GM18951 (cell line): ENCODE measurements around the gene LRRC4C.

Source experiments
- POLR2A ChIP-seq: IDR thresholded peaks from 4 replicates; pipeline ENCODE4 v1.6.1; 2011; ENCODE audit warnings: mild to moderate bottlenecking; ENCODE audit not compliant: insufficient read length, insufficient read depth; ENCODE audit errors: extremely low read depth
- in situ Hi-C: fragments of 300-500 bp; cut with MboI; formaldehyde crosslinking; loops from one replicate; pipeline ENCODE4 v1.12.0; 2022; ENCODE audit warnings: low sequenced_read_pairs, mixed read lengths, inconsistent platforms; ENCODE audit not compliant: unreplicated experiment

The LRRC4C gene

DNA sequence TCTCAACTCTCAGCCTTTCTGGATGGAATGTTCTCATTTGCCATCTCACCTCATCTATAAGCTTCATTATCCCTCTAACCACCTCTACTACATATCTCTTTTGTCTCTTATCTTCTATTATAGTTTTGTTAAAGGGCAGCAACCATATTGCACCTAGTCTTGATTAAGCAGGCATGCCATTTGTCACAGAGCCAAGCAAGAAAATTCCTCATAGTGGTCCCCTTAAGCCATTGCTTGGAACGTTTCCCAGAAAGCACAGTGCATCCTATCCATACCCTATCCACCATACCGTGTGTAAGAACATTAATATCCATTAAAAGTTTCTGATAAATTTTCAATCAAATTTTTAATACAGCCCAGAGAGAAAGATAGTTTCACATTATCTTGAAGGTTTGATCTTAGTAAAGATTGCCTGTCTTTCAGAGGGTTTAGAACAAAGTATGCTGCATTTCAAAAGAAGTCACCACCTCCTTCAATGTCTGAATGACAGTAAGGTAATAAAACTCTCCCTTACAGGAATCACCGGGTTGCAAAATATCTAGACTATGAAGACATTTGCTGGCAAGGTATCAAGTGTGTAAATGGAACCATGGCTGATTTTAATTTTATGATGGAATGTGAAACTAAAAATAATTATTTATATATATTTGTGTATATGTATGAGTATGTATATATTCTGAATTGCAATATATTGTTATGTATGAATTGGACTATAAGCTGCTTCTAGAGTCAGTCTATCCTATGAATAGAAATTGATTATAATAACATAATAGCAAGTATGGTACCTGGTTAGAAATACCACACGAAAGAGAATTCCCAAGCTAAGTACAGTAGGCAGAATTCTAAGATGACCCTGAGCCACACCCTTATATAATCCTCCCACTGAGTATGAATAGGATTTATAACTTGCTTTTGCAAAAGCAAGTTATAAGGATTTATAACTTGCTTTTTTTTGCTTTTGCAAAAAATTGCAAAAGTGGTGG is 1296.3 kb downstream of the LRRC4C start:
- in situ Hi-C loops: no loop called here
- TF ChIP-seq POLR2A: no peak

DNA sequence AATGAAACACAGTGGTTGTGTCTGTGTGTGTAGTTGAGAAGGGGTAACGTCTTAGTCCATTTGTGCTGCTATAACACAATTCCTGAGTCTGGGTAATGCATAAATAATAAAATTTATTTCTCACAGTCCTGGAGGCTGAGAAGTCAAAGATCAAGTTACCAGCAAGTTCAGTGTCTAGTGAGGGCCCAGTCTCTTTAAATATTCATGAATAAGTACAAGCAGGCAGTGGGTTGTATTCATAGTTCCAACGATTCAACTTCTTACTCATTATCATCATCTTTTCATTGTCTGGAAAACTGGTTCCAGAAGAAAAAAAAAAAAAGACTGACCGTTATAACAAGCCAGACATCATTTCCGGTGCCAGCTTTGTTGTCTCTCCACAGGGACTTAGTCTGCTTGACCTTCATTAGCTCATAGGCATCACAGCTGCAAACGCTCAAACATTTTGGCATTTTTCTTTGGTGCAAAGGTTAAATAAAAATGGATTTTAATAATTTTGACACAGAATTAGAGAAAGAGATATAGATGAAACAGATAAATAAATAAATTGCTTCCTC is 1297.5 kb downstream of the LRRC4C start:
- in situ Hi-C loops: no loop called here
- TF ChIP-seq POLR2A: no peak

DNA sequence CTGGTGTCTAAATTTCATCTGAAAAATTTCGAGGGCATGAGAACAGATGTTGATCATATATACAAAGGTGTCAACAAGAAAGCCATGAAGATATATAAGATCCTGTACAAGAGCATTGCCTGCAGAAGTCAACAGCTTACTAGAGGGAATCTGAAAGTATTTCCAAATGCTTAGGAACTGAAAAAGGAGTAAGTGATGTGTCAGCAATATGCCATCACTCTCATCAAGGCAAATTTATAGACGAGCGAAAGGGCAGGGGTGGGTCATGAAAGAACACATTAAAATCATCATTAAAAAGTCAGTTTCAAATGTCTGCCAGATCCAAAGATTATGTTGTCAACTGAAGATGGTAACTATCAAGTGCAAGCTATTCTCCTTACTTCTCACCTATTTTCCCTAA is 1299.0 kb downstream of the LRRC4C start:
- no peak for TF ChIP-seq POLR2A
- in situ Hi-C loops: no loop called here

DNA sequence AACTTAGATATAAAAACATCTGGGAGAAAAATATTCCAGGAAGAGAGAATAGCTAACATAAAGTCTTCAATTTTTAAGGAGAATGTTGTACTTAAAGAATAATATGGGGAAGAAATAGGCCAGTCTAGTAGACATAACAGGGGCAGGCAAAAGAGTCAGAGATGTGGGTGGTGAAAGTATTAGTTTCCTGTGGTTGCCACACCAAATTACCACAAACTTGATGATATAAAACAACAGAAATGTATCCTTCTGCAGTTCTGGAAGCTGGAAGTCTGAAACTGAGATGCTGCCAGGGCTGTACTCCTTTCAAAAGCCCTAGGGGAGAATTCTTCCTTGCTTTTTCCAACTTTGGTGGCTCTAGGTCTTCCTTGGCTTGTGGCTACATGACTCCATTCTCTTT is 1309.7 kb downstream of the LRRC4C start:
- no peak for TF ChIP-seq POLR2A
- in situ Hi-C loops: no loop called here

DNA sequence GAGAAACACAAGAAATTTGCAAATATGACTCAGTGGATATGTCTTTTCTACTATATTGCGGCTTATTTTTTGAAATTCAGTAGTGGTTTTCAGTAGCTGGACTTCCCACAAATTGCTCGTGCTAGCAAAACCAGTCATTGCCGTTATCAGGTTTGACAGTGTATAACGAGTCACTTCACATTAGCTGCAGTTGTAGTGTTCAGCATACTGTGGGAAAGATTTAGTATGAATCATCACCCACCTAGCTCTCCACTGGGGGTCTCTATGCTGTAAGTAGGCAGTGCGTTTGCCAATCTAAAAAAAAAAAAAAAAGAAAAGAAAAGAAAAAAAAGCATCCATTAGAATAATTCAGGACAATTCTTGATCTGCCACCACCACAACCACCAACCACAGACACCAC is 1318.9 kb downstream of the LRRC4C start:
- no peak for TF ChIP-seq POLR2A
- in situ Hi-C loops: no loop called here

DNA sequence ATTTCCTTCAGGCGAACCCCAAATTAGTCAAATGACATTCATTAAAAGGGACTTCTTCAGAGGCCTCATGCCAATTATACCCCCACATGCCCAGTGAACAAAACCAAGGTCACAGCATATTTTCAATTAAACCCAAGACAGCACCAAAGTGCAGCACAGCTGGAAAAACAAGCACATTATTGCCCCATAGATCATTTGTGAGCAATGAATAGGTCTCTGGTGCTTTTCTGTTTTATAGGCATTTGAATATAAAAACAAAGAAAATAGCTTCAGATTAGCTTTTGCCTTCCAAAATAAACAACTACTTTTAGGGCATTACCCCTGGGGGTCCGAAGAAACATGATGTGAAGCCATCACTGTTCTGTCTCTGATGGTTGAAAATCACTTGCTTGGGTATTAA is 1319.9 kb downstream of the LRRC4C start:
- no peak for TF ChIP-seq POLR2A
- in situ Hi-C loops: no loop called here

DNA sequence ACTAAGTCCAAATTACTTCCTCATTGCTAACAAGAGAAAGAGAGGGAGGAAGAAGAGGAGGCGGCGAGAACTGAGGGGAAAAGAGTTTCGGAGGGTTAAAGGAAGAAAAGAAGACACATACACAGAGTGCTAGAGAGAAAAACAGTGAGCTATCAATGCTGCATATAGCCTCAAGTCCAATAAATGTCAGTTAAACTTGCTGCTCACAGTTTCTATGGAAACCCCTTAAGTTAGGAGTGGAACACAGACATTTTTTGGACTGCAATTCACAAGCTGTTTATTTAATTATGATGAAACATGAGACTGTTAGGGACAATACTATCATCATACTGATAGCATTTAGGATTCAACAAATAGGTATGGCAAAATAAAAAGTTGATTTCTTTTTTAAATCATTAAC is 1320.4 kb downstream of the LRRC4C start:
- in situ Hi-C loops: no loop called here
- no peak for TF ChIP-seq POLR2A

DNA sequence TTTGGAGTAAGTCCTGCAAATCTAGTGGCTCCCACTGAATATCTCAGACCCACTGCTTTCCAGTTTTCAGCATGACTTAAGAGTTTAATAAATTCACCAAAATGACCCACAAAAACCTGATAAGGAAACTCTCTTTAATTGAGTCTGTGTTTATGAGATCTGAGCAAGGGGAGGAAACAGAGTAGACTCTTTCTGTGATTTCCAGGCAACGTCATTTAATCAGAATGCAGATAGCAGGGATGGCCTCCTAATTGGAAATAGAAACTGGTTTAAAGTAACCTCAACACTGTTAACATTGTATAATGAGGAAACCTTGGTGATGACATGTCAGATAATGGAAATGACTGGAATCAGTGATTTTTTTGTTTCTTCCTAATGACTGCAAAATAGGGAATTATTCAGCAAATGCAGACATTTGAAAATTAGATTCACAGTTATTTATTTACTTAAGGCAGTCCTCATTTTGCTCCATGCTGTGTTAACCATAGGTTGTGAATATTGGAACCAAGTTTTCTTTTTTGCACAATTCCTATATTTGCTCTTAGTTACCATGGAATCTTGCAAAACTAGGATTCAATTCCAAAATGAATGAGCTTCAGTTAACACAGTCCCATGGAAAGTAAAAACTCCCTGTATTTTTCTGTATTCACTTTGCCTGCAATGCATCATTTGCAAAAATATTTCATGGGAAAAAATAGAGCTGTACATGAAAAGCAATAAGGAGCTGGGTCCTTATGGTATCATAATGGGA is 1324.5 kb downstream of the LRRC4C start:
- TF ChIP-seq POLR2A: no peak
- in situ Hi-C loops: no loop called here

DNA sequence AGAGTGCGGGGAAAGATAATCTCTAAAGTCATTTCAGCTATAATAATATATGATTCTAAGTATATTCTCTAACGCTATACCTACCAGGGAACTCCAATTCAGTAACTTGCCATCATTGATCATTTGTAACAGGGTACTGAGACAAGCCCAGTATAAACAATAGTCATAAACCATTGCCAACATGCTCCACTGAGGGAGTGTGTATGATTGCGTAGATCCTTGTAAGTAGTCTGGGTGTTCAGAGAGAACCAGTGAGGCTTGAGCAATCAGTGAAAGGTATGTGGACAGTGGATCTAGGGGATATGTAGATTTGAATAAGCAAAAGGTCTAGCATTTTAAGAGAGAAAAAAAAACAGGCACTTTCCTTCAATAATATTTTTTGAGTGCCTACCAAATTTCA is 1326.0 kb downstream of the LRRC4C start:
- no peak for TF ChIP-seq POLR2A
- in situ Hi-C loops: no loop called here

DNA sequence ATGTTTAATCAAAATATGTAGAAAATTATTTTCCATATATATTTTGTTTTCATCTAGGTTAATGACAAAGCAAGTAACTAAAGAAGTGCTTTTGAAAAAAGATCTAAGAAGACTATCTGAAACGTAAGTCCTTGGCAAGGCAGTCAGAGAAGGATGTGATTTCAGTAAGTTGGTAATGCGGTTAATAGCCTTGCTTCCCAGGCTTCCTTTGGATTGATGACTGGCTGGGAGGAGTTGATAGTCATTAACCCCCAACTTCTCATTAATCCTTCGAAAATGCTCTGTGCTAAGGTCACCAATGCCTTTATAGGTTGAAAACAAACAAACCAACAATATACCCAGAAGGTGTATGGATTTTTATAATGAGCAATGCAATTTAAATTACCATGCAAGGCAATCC is 1326.5 kb downstream of the LRRC4C start:
- no peak for TF ChIP-seq POLR2A
- in situ Hi-C loops: no loop called here

DNA sequence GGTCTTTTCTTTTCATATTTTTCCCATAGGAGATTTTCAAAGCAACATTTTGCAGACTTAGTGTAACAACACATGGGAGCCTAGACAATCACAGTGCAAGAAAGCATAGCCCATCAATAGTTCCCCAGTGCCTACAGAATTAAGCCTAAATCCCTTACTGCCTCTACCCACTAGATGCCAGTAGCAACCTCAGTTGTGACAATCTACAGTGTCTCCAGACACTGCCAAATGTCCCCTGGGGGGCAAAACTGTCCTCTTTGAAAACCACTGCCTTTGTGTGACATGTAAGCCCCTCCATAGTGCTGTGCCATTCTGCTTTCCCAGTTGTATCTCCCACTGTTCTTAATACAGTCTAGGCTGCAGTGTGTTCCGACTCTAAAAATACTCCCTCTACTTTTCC is 1329.0 kb downstream of the LRRC4C start:
- TF ChIP-seq POLR2A: no peak
- in situ Hi-C loops: no loop called here

DNA sequence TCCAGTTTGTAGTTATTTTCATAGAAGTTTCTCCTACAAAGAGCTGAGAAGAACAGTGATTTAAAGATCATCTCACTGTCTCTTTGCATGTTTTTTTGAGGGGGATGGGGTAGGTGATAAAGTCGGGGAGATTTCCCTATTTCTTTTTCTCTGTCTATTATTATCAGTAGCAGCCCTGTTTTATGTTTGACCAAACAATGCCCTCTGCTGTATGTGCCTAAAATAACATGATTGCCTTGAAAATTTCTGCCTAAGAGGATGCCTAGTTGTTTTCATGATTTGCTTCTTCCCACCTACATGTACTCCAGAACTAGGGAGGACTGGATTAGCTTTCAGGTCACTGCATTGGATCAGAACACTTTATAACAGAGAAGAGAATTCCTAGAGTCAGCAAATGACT is 1330.2 kb downstream of the LRRC4C start:
- in situ Hi-C loops: no loop called here
- TF ChIP-seq POLR2A: no peak

DNA sequence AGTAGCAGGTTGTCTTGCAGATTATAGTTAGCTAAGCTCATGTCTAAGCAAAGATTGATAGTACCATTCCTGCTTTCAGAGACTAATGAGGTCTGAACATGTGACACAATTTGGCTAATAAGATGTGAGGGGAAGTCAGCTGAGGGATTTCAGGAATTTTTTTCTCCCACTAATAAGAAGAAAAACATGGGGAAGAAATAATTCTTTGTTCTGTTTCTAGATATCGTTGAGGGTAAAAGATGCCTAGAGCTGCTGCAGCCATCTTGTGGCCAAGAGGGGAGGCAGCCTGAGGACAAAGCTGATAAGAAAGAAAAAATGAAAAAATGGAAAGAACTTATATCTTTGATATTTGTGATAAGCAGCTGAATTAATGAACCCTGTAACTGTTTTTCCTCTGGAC is 1334.4 kb downstream of the LRRC4C start:
- TF ChIP-seq POLR2A: no peak
- in situ Hi-C loops: no loop called here

DNA sequence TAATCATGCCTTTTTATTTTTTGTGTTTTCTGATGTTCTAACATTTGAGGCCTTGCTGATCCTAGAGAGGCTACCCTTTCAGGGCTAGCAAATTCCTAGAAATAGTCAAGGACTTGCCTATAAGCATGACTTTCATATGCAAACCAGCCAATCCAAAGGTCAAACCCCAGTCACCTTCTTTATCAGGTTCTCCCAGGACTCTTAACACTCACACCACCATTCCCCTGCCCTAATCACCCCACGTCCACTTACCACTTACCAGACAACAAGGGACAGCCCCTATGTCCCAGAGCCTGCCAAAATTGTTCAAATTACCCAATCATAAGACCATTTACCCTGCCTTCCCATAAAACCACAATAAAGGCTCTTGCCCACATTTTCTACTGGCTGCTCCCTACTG is 1339.8 kb downstream of the LRRC4C start:
- TF ChIP-seq POLR2A: no peak
- in situ Hi-C loops: no loop called here

DNA sequence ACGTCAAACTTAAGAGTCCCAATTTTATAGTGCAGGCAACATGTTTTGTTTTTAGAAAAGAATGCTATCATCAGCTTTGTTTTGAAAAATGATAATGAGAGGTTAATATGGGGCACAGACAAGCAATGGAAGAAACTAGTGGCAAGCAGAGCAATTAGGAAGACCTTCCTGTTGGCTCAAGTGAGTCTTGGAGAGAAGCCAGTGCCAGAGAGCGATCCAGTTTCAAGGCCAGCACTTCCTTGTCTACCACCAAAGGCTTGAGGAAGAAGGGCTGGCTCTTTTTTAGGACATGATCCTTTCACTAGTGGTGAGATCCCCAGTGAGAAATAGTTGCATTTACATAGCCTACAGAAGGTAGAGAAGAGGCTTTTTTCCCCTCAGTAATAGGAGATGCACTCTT is 1340.7 kb downstream of the LRRC4C start:
- in situ Hi-C loops: no loop called here
- no peak for TF ChIP-seq POLR2A
